SK-N-MC (cell line): Measurements from ENCODE around the gene RASGRP1.

ENCODE experiments used
- DNase-seq: peaks from one replicate; pipeline ENCODE4 v3.0.0-alpha.2; 2011; ENCODE audit warnings: low read depth, low spot score
- H3K27ac ChIP-seq: fragments of 200-600 bp; sonication (generic); 2 replicates; pipeline ENCODE4 v1.5.1; 2016; ENCODE audit warnings: mixed run types
- H3K36me3 ChIP-seq: fragments of 200-600 bp; sonication (generic); 2 replicates; pipeline ENCODE4 v1.6.1; 2017; ENCODE audit warnings: antibody characterized with exemption, low read length, mixed read lengths; ENCODE audit not compliant: insufficient read depth
- H3K4me3 ChIP-seq: fragments of 200-600 bp; sonication (generic); 2 replicates; pipeline ENCODE4 v1.5.1; 2016
- H3K9ac ChIP-seq: fragments of 200-600 bp; sonication (generic); 2 replicates; pipeline ENCODE4 v1.8.0; 2017; ENCODE audit warnings: mixed run types, mixed read lengths; ENCODE audit not compliant: insufficient read length
- H3K9me3 ChIP-seq: fragments of 200-600 bp; sonication (generic); 2 replicates; pipeline ENCODE4 v1.6.1; 2017; ENCODE audit warnings: low read depth, mild to moderate bottlenecking, antibody characterized with exemption, low read length, moderate library complexity, mixed read lengths
- EZH2 ChIP-seq: fragments of 200-600 bp; sonication (generic); IDR thresholded peaks from one replicate; pipeline ENCODE4 v1.6.1; 2017; ENCODE audit warnings: antibody characterized with exemption
- FOXP2 ChIP-seq: optimal IDR thresholded peaks from 2 replicates; pipeline ENCODE3; 2011; ENCODE audit warnings: mild to moderate bottlenecking, moderate library complexity; ENCODE audit not compliant: insufficient read depth; ENCODE audit errors: extremely low read length, control extremely low read depth
- POLR2AphosphoS5 ChIP-seq: IDR thresholded peaks from 2 replicates; pipeline ENCODE4 v1.6.1; 2012; ENCODE audit warnings: mild to moderate bottlenecking, low read depth, low read length, borderline replicate concordance

RASGRP1 gene

GRCh38 chr15:38490242-38490922, 74.2 kb downstream of the RASGRP1 start:
- DNase-seq: no peak
- Histone ChIP-seq H3K9ac (no peak overlapping the region), H3K27ac (no peak overlapping the region), H3K9me3 (no peaks in the 10 kb centered on the region), H3K4me3 (no peak overlapping the region), H3K36me3 (peaks cover 9% of the 10 kb centered on the region; the same call in 1 of the 2 replicates)
- TF ChIP-seq FOXP2: no peak
- no peak for TF ChIP-seq EZH2
- no peak for TF ChIP-seq POLR2AphosphoS5

- Histone ChIP-seq H3K36me3 (peaks cover 25% of the 10 kb centered on the region), H3K27ac (no peak overlapping the region), H3K4me3 (no peak overlapping the region), H3K9ac (no peak overlapping the region), H3K9me3 (no peaks in the 10 kb centered on the region)
- DNase-seq: no peak
- TF ChIP-seq POLR2AphosphoS5 (no peak), EZH2 (no peak), FOXP2 (no peak)
These were observed 77.2 kb downstream of the RASGRP1 start for GRCh38 chr15:38487378-38487777.

GRCh38 chr15:38486936-38487335, 77.7 kb downstream of the RASGRP1 start:
- no peak for DNase-seq
- Histone ChIP-seq H3K9ac (no peak overlapping the region), H3K27ac (no peak overlapping the region), H3K36me3 (peaks cover 28% of the 10 kb centered on the region), H3K4me3 (no peak overlapping the region), H3K9me3 (no peaks in the 10 kb centered on the region)
- TF ChIP-seq POLR2AphosphoS5 (no peak), FOXP2 (no peak), EZH2 (no peak)

DNA sequence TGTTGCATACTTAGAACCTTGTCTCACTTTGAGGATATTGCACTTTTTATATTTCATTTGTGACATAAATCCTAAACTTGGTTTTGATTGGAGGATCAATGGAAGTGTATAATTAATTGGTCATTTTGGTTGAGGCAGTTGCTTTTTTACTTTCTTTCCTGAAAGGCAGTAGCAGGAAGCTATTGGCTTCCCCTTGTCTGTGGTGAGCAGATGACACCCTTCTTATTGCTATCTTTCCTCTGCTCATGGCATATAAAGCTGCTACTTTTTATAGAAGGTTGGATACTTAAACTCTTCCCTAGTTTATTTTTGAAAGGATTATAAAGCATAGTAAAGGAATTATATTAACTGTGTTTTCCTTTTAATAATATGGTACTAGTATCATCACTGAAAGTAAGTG, 82.0 kb downstream of the RASGRP1 start:
- H3K36me3 ChIP-seq: peaks cover 47% of the 10 kb centered on the region
- H3K9me3 ChIP-seq: no peaks in the 10 kb centered on the region
- DNase-seq: no peak
- H3K27ac ChIP-seq: no peak overlapping the region
- H3K9ac ChIP-seq: no peak overlapping the region
- TF ChIP-seq FOXP2: no peak
- TF ChIP-seq EZH2: no peak
- TF ChIP-seq POLR2AphosphoS5: no peak
- no peak overlapping the region for H3K4me3 ChIP-seq

GRCh38 chr15:38481761-38482160, 82.9 kb downstream of the RASGRP1 start:
- Histone ChIP-seq H3K4me3 (no peak overlapping the region), H3K9me3 (no peaks in the 10 kb centered on the region), H3K9ac (no peak overlapping the region), H3K27ac (no peak overlapping the region), H3K36me3 (peaks cover 54% of the 10 kb centered on the region)
- DNase-seq: no peak
- TF ChIP-seq POLR2AphosphoS5 (no peak), EZH2 (no peak), FOXP2 (no peak)

DNA sequence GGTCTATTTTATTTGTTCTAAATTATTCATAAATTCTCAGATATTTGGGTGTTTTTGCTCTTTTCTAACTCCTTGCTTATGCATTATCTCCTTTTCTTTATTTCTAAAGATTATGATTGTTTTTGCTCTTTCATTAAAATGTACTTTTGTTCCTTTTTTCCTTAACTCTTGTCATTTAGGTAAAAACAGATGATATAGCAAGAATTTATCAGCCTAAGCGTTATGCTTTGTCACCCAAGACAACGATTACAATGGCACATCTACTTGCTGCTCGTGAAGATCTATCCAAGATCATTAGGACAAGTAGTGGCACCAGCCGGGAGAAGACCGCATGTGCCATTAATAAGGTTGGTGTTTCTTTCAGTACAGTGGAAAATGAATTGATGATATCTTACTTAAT, 83.5 kb downstream of the RASGRP1 start:
- H3K36me3 ChIP-seq: peaks cover 51% of the 10 kb centered on the region

GRCh38 chr15:38479756-38480155, 84.9 kb downstream of the RASGRP1 start:
- Histone ChIP-seq H3K36me3 (peaks cover 55% of the 10 kb centered on the region), H3K27ac (no peak overlapping the region), H3K9me3 (no peaks in the 10 kb centered on the region), H3K4me3 (no peak overlapping the region), H3K9ac (no peak overlapping the region)
- DNase-seq: no peak
- TF ChIP-seq EZH2: no peak
- no peak for TF ChIP-seq POLR2AphosphoS5
- no peak for TF ChIP-seq FOXP2

More for the DNA sequence above, 83.5 kb downstream of the RASGRP1 start:
- Histone ChIP-seq H3K9ac (no peak overlapping the region), H3K4me3 (no peak overlapping the region), H3K9me3 (no peaks in the 10 kb centered on the region), H3K27ac (no peak overlapping the region)
- TF ChIP-seq FOXP2: no peak
- TF ChIP-seq EZH2: no peak
- TF ChIP-seq POLR2AphosphoS5: no peak
- DNase-seq: no peak

GRCh38 chr15:38479266-38479665, 85.3 kb downstream of the RASGRP1 start:
- TF ChIP-seq EZH2 (no peak), POLR2AphosphoS5 (no peak), FOXP2 (no peak)
- H3K9ac ChIP-seq: no peak overlapping the region
- H3K4me3 ChIP-seq: no peak overlapping the region
- no peak overlapping the region for H3K27ac ChIP-seq
- DNase-seq: no peak
- H3K9me3 ChIP-seq: no peaks in the 10 kb centered on the region
- peaks cover 60% of the 10 kb centered on the region for H3K36me3 ChIP-seq

DNA sequence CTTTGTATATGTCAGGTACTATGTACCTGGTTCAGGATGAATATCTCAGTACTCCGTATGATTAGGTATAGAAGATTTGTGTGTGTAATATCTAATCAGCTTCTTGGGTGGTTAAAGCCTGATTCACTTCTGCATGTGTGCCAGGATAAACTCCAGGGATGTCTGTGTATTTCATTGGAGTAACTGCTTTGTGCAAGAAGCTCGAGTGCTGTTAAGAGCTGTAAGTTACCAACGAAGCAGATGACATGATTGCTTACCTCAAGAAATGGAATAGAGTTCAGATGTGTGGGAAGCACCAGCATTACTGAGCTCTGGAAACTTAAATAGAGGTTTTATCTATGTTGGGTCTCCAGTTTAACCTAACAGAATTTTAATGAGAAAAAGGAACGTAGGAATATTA, 87.0 kb downstream of the RASGRP1 start:
- no peak overlapping the region for H3K9ac ChIP-seq
- DNase-seq: no peak
- no peaks in the 10 kb centered on the region for H3K9me3 ChIP-seq
- H3K36me3 ChIP-seq: peaks cover 57% of the 10 kb centered on the region
- no peak for TF ChIP-seq POLR2AphosphoS5
- no peak for TF ChIP-seq FOXP2
- no peak for TF ChIP-seq EZH2
- no peak overlapping the region for H3K4me3 ChIP-seq
- H3K27ac ChIP-seq: no peak overlapping the region

GRCh38 chr15:38476120-38476519, 88.5 kb downstream of the RASGRP1 start:
- H3K9me3 ChIP-seq: no peaks in the 10 kb centered on the region
- peaks cover 53% of the 10 kb centered on the region for H3K36me3 ChIP-seq
- DNase-seq: no peak
- no peak overlapping the region for H3K27ac ChIP-seq
- H3K4me3 ChIP-seq: no peak overlapping the region
- TF ChIP-seq FOXP2: no peak
- no peak for TF ChIP-seq POLR2AphosphoS5
- TF ChIP-seq EZH2: no peak
- H3K9ac ChIP-seq: no peak overlapping the region
